ENCODE results near the gene SFRP2. TPM values are rescaled to one million over a fixed set of nuclear protein-coding genes. Genes with fewer than 3 reads are reported as not detected.

Gene SFRP2
- polyA plus RNA-seq, 1 donor: 3.5 TPM

DNA sequence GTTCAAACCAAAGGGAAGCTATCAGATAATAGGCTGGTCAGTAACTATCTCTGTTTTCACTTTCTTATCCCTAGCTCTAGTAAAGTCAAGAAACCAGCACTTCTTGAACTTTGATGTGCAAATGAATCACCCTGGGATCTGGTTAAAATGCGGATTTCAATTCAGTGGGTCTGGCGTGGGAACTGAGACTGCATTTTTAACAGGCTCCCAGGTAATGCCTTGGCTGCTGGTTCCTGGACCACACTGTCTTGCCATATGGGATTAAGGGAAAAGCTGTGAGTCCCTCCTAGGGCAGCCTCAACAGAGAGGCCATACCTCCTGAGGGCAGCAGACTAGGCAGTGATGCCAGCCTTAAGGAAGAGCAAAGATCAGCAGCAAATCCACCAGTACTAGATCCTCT, 30.7 kb downstream of the SFRP2 start:
- H3K27me3 ChIP-seq (ENCODE audit: control insufficient read depth, insufficient read depth, low read length): peaks cover 66% of the 10 kb centered on the region
- DNase-seq: no peak
- H3K9me3 ChIP-seq (ENCODE audit: control insufficient read depth, low read depth, low read length): no peaks in the 10 kb centered on the region
- H3K4me3 ChIP-seq (ENCODE audit: low read length): no peak overlapping the region
- H3K27ac ChIP-seq (ENCODE audit: low read length): no peak overlapping the region
- WGBS (ENCODE audit: insufficient coverage, low lambda C conversion rate): no CpG with 5 or more reads among the region's 2 CpGs
- no peaks in the 10 kb centered on the region for H3K4me1 ChIP-seq (ENCODE audit: control insufficient read depth, insufficient read depth, low read length)
- no peaks in the 10 kb centered on the region for H3K36me3 ChIP-seq (ENCODE audit: control insufficient read depth, insufficient read depth, low read length)

DNA sequence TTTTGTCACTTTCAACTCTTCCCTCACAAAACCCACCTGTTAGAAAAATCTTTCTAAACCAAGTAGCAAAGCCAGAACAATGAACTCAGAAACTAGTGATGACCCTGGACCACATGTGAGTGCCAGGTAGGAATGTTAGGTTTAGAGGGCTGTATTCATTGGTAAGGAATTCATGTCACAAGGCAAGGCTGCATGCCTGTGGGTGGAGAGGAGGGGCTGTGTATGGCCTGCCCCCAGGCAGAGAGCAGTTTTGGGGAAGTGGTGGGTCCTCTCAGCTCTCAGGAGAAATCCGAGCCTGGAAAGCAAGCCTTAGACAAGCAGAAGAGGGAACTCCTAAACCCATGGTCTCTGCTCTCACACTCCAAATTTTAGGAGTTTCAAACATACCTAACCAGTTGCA, 31.5 kb downstream of the SFRP2 start:
- no CpG with 5 or more reads among the region's 1 CpG for WGBS (ENCODE audit: insufficient coverage, low lambda C conversion rate)
- Histone ChIP-seq H3K4me1 (ENCODE audit: control insufficient read depth, insufficient read depth, low read length) (no peaks in the 10 kb centered on the region), H3K27ac (ENCODE audit: low read length) (no peak overlapping the region), H3K36me3 (ENCODE audit: control insufficient read depth, insufficient read depth, low read length) (no peaks in the 10 kb centered on the region), H3K4me3 (ENCODE audit: low read length) (no peak overlapping the region), H3K9me3 (ENCODE audit: control insufficient read depth, low read depth, low read length) (no peaks in the 10 kb centered on the region), H3K27me3 (ENCODE audit: control insufficient read depth, insufficient read depth, low read length) (peaks cover 64% of the 10 kb centered on the region)
- DNase-seq: no peak

DNA sequence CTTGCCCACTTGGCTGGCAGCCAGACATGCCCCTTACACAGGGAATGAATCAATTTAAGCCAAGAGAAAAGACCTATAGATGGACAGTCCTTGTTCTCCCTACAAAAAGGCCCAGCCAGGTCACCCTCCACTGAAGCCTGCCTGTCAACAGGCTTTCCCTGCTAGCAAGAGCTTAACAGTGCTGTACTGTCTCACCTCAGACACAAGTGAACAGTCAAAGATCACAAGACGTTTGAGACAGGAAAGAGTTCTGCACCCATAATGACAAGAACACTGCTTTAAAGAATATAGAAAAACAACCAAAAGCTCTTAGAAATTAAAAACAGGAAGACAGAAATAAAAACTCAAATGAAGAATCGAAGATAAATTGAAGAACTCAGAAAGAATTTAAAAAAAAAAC, 33.7 kb downstream of the SFRP2 start:
- WGBS (ENCODE audit: insufficient coverage, low lambda C conversion rate): 96% methylated on average over 2 of the region's 2 CpGs
- no peak overlapping the region for H3K27ac ChIP-seq (ENCODE audit: low read length)
- H3K9me3 ChIP-seq (ENCODE audit: control insufficient read depth, low read depth, low read length): no peaks in the 10 kb centered on the region
- H3K27me3 ChIP-seq (ENCODE audit: control insufficient read depth, insufficient read depth, low read length): peaks cover 49% of the 10 kb centered on the region
- DNase-seq: no peak
- H3K4me1 ChIP-seq (ENCODE audit: control insufficient read depth, insufficient read depth, low read length): no peaks in the 10 kb centered on the region
- no peaks in the 10 kb centered on the region for H3K36me3 ChIP-seq (ENCODE audit: control insufficient read depth, insufficient read depth, low read length)
- no peak overlapping the region for H3K4me3 ChIP-seq (ENCODE audit: low read length)

DNA sequence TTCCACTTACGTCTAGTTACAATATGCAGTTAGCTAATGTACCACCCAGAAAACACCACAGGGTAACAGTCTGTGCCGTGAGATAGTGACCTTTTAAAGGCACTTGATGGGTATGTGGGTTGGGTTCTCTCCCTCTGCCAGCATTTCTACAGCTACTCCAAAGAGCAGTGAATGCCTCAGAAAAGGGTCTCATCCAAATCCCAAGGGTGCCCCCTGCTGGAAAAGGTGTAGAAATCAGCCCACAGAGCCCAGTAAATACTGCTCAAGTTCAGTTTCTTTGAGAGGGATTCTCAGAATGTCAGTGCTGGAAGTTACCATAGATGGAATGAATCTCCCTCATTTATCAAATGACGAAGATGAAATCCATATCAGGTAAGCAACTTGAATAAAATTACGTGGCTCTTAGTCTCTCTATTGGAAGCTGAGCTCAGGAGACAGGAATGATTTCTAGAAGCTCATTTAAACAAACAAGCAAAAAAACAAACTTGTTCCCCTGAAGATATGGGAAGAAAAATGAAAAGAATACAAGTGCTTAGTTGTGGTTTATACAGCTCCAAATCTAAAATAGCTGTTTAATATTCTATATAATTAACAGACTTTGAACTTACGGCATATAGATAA, 38.6 kb downstream of the SFRP2 start:
- H3K4me3 ChIP-seq (ENCODE audit: low read length): no peak overlapping the region
- H3K27me3 ChIP-seq (ENCODE audit: control insufficient read depth, insufficient read depth, low read length): peaks cover 12% of the 10 kb centered on the region
- no peaks in the 10 kb centered on the region for H3K4me1 ChIP-seq (ENCODE audit: control insufficient read depth, insufficient read depth, low read length)
- WGBS (ENCODE audit: insufficient coverage, low lambda C conversion rate): 100% methylated on average over 1 of the region's 5 CpGs
- no peaks in the 10 kb centered on the region for H3K9me3 ChIP-seq (ENCODE audit: control insufficient read depth, low read depth, low read length)
- H3K36me3 ChIP-seq (ENCODE audit: control insufficient read depth, insufficient read depth, low read length): no peaks in the 10 kb centered on the region
- H3K27ac ChIP-seq (ENCODE audit: low read length): no peak overlapping the region
- DNase-seq: peak; percentile 60

DNA sequence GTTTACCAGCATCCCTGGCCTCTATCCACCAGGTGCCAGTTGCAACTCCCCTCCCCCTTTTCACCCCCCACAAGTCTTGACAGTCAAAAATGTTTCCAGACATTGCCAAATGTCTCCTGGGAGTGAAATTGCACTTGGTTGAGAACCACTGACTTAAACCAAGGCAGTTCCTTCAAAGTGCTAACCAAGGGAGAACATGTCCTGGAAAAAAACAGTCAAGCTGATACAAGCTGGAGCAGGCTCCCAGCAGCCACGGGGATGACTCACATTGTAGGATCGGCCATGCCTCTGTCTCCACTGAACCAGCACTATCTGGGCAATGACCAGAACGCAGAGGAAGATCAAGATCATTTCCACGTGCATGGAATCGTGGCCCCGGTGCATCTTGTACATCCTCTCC, 40.5 kb downstream of the SFRP2 start:
- Histone ChIP-seq H3K27ac (ENCODE audit: low read length) (no peak overlapping the region), H3K36me3 (ENCODE audit: control insufficient read depth, insufficient read depth, low read length) (no peaks in the 10 kb centered on the region), H3K4me3 (ENCODE audit: low read length) (no peak overlapping the region), H3K27me3 (ENCODE audit: control insufficient read depth, insufficient read depth, low read length) (peaks cover 3% of the 10 kb centered on the region), H3K4me1 (ENCODE audit: control insufficient read depth, insufficient read depth, low read length) (no peaks in the 10 kb centered on the region), H3K9me3 (ENCODE audit: control insufficient read depth, low read depth, low read length) (no peaks in the 10 kb centered on the region)
- no CpG with 5 or more reads among the region's 6 CpGs for WGBS (ENCODE audit: insufficient coverage, low lambda C conversion rate)
- DNase-seq: no peak

DNA sequence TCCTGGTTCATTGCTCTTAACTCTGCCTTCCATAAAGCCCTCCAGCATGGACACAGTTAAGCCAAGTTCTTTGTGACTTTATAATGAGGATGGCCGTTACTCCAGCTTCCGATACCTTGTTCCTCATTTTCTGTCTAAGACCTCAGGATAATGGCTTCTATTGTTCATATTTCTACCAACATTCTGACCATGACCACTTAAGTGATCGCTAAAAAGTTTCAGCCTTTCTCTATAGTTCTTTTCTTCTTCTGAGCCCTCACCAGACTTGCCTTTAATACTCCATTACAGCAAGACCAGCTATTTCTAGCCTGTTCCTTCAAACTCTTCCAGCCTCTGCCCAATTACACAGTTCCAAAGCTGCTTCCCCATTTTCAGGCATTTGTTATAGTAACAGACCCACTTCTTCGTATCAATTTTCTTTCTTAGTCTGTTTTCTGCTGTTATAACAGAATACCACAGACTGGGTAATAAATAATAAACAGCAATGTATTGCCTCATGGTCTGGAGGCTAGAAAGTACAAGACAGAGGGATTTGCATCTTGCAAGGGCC, 41.4 kb downstream of the SFRP2 start:
- H3K27ac ChIP-seq (ENCODE audit: low read length): no peak overlapping the region
- H3K36me3 ChIP-seq (ENCODE audit: control insufficient read depth, insufficient read depth, low read length): no peaks in the 10 kb centered on the region
- no peaks in the 10 kb centered on the region for H3K9me3 ChIP-seq (ENCODE audit: control insufficient read depth, low read depth, low read length)
- DNase-seq: no peak
- WGBS (ENCODE audit: insufficient coverage, low lambda C conversion rate): 85% methylated on average over 2 of the region's 4 CpGs
- H3K4me3 ChIP-seq (ENCODE audit: low read length): no peak overlapping the region
- no peaks in the 10 kb centered on the region for H3K4me1 ChIP-seq (ENCODE audit: control insufficient read depth, insufficient read depth, low read length)
- H3K27me3 ChIP-seq (ENCODE audit: control insufficient read depth, insufficient read depth, low read length): peaks cover 3% of the 10 kb centered on the region

DNA sequence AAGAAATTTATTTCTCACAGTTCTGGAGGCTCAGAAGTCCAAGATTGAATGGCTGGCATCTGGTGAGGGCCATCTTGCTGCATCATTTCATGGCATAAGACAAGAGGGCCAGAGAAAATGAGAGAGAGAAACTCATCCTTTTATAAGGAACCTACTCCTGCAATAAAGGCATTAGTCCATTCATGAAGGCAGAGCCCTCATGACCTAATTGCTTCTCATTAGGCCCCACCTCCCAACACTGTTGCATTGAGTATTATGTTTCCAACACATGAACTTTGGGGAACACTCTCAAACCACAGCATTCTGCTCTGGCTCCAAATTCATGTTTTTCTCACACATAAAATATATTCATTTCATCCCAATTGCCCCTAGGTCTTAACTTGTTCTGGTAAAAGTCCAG, 43.2 kb downstream of the SFRP2 start:
- Histone ChIP-seq H3K27me3 (ENCODE audit: control insufficient read depth, insufficient read depth, low read length) (no peaks in the 10 kb centered on the region), H3K27ac (ENCODE audit: low read length) (no peak overlapping the region), H3K4me1 (ENCODE audit: control insufficient read depth, insufficient read depth, low read length) (no peaks in the 10 kb centered on the region), H3K9me3 (ENCODE audit: control insufficient read depth, low read depth, low read length) (peaks cover 1% of the 10 kb centered on the region), H3K4me3 (ENCODE audit: low read length) (no peak overlapping the region), H3K36me3 (ENCODE audit: control insufficient read depth, insufficient read depth, low read length) (no peaks in the 10 kb centered on the region)
- DNase-seq: no peak

DNA sequence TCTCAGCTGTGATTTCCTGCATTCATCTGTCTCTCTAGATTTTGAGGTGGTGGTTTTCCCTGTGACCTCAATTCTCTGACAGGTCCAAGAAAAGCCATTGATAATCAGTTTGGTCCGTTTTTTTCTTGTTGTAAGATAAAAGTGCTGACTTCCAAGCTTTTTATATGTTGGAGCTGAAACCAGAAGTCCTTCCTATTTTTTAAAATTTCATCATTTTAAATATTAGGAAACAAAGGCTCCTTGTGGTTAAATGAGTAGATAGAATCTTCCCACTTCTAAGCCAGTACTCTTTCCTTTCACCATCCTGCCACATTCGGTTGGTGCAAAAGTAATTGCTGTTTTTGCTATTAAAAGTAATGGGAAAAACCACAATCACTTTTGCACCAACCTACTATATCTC, 47.3 kb downstream of the SFRP2 start:
- no peaks in the 10 kb centered on the region for H3K36me3 ChIP-seq (ENCODE audit: control insufficient read depth, insufficient read depth, low read length)
- 80% methylated on average over 1 of the region's 2 CpGs for WGBS (ENCODE audit: insufficient coverage, low lambda C conversion rate)
- no peaks in the 10 kb centered on the region for H3K4me1 ChIP-seq (ENCODE audit: control insufficient read depth, insufficient read depth, low read length)
- H3K27ac ChIP-seq (ENCODE audit: low read length): no peak overlapping the region
- H3K27me3 ChIP-seq (ENCODE audit: control insufficient read depth, insufficient read depth, low read length): no peaks in the 10 kb centered on the region
- peaks cover 3% of the 10 kb centered on the region for H3K9me3 ChIP-seq (ENCODE audit: control insufficient read depth, low read depth, low read length)
- no peak for DNase-seq
- no peak overlapping the region for H3K4me3 ChIP-seq (ENCODE audit: low read length)

DNA sequence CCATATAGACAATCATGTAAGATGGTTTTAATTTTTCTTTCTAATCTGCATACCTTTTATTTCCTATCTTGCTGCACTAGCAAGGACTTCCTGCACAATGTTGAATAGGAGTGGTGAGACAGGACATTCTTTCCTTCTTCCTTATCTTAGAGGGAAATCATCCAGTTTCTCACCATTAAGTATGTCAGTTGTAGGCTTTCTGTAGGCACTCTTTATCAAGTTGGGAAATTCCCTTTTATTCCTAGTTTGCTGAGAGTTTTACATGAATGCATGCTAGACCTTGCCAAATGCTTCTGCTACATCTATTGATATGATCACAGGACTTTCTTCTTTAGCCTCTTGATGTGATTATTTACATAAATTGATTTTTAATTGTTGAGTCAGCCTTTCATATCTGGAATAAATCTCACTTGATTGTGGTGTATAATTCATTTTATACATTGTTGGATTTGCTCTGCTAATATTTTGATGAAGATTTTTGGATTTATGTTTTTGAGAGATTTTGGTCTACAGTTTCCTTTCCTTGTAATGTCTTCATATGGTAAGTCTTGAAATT, 52.9 kb downstream of the SFRP2 start:
- Histone ChIP-seq H3K9me3 (ENCODE audit: control insufficient read depth, low read depth, low read length) (peaks cover 3% of the 10 kb centered on the region), H3K27ac (ENCODE audit: low read length) (no peak overlapping the region), H3K36me3 (ENCODE audit: control insufficient read depth, insufficient read depth, low read length) (no peaks in the 10 kb centered on the region), H3K27me3 (ENCODE audit: control insufficient read depth, insufficient read depth, low read length) (no peaks in the 10 kb centered on the region), H3K4me1 (ENCODE audit: control insufficient read depth, insufficient read depth, low read length) (no peaks in the 10 kb centered on the region), H3K4me3 (ENCODE audit: low read length) (no peak overlapping the region)
- no peak for DNase-seq

DNA sequence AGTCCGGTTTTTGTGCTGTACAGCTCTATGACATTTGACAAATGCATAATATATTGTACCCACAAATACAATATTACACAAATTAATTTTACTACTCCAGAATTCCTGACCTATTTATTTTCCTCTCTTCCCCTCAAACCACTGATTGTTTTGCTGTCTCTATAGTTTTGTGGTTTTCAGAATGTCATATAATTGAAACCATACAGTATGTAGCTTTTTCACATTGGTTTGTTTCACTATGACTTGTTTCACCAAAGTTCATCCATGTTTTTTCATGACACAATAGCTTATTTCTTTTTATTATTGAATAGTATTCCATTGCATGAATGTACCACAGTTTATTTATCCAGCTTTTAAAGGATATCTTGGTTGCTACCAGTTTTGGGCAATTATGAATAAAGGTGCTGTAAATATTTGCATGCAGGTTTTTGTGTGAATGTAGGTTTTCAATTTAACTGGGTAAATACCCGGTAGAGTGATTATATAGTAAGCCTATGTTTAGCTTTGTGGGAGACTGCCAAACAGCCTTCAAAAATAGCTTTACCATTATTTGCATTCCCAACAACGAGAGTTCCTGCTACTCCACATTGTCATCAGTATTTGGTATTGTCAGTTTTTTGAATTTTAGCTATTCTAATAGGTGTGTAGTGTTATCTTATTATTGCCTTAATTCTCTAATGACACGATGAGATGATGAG, 55.0 kb downstream of the SFRP2 start:
- no peaks in the 10 kb centered on the region for H3K9me3 ChIP-seq (ENCODE audit: control insufficient read depth, low read depth, low read length)
- DNase-seq: no peak
- WGBS (ENCODE audit: insufficient coverage, low lambda C conversion rate): no CpG with 5 or more reads among the region's 4 CpGs
- H3K4me1 ChIP-seq (ENCODE audit: control insufficient read depth, insufficient read depth, low read length): no peaks in the 10 kb centered on the region
- H3K36me3 ChIP-seq (ENCODE audit: control insufficient read depth, insufficient read depth, low read length): no peaks in the 10 kb centered on the region
- H3K27ac ChIP-seq (ENCODE audit: low read length): no peak overlapping the region
- no peak overlapping the region for H3K4me3 ChIP-seq (ENCODE audit: low read length)
- H3K27me3 ChIP-seq (ENCODE audit: control insufficient read depth, insufficient read depth, low read length): no peaks in the 10 kb centered on the region

DNA sequence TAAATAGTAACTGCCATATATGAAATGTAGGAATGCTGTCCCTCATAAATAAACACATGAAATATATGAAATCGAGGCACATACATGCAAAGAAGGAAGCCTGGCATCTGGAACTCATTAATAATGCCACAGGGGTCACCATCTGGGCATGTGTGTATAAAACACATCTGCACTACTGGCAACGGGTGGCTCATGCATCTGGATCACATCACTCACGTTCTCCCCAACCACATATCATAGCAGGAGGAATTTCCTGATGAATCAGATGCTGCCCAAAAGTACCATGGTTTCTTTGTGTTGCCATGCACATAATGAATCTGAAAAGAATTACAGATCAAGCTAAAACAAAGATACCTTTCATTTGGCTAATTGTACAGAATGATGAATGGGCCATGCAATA, 57.6 kb downstream of the SFRP2 start:
- Histone ChIP-seq H3K36me3 (ENCODE audit: control insufficient read depth, insufficient read depth, low read length) (no peaks in the 10 kb centered on the region), H3K27ac (ENCODE audit: low read length) (no peak overlapping the region), H3K9me3 (ENCODE audit: control insufficient read depth, low read depth, low read length) (no peaks in the 10 kb centered on the region), H3K4me1 (ENCODE audit: control insufficient read depth, insufficient read depth, low read length) (no peaks in the 10 kb centered on the region), H3K4me3 (ENCODE audit: low read length) (no peak overlapping the region), H3K27me3 (ENCODE audit: control insufficient read depth, insufficient read depth, low read length) (no peaks in the 10 kb centered on the region)
- DNase-seq: no peak
- no CpG with 5 or more reads among the region's 3 CpGs for WGBS (ENCODE audit: insufficient coverage, low lambda C conversion rate)
